AG04449 (cell line): ENCODE measurements around the gene SEMA3E.

Experiments used
- CTCF ChIA-PET: fragments of 350-600 bp; formaldehyde crosslinking; extraction: SDS; loops from one replicate; lab custom pipeline; 2021; ENCODE audit warnings: antibody characterized with exemption; lab: Yijun Ruan, JAX
- POLR2A ChIA-PET: fragments of 400-600, 350-600 bp; formaldehyde crosslinking; extraction: SDS; loops from one replicate; lab custom pipeline; 2020; ENCODE audit warnings: antibody characterized with exemption, inconsistent platforms; lab: Yijun Ruan, JAX
- DNase-seq: peaks from one replicate; pipeline ENCODE4 v3.0.0-alpha.2; 2010; ENCODE audit warnings: low read depth, low spot score
- H3K4me3 ChIP-seq: 2 replicates; pipeline ENCODE4 v1.5.1; 2011; ENCODE audit warnings: low read depth, mild to moderate bottlenecking, control low read depth, low read length
- TF ChIP-seq, protein P1 (sequence below): IDR thresholded peaks from one replicate; pipeline ENCODE4 v1.5.1; 2011; ENCODE audit warnings: mild to moderate bottlenecking, moderate library complexity, low read length, control low read depth, inconsistent platforms; ENCODE audit not compliant: insufficient read depth; ENCODE audit errors: missing control alignments

Gene SEMA3E

DNA sequence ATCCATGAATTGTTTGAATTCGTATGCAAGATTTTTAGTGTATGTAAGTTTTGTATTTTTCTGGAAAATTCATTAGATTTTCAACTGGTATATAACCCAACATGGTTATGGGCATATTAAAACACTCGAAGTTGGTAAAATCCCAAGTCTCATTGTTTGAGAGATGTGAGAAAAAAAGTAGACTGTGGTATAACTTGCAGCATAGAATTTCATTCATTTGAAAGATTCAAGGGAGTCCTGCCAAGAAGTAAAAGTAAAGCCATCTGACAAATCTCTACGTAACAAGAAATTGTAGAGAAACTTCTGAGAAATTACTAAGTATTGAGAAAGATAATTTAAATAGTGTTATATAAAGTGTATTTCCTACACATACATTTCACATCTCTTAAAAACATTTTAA lies 40.2 kb downstream of the SEMA3E start:
- no peak overlapping the region for H3K4me3 ChIP-seq
- DNase-seq, result no peak
- TF ChIP-seq, protein P1, sequence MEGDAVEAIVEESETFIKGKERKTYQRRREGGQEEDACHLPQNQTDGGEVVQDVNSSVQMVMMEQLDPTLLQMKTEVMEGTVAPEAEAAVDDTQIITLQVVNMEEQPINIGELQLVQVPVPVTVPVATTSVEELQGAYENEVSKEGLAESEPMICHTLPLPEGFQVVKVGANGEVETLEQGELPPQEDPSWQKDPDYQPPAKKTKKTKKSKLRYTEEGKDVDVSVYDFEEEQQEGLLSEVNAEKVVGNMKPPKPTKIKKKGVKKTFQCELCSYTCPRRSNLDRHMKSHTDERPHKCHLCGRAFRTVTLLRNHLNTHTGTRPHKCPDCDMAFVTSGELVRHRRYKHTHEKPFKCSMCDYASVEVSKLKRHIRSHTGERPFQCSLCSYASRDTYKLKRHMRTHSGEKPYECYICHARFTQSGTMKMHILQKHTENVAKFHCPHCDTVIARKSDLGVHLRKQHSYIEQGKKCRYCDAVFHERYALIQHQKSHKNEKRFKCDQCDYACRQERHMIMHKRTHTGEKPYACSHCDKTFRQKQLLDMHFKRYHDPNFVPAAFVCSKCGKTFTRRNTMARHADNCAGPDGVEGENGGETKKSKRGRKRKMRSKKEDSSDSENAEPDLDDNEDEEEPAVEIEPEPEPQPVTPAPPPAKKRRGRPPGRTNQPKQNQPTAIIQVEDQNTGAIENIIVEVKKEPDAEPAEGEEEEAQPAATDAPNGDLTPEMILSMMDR, result no peak
- ChIA-PET CTCF (no interaction called here), POLR2A (no interaction called here)

- no peak overlapping the region for H3K4me3 ChIP-seq
- TF ChIP-seq, protein P1, result no peak
- no peak for DNase-seq
- CTCF ChIA-PET, result no interaction called here
- POLR2A ChIA-PET, result no interaction called here
These were observed 45.3 kb downstream of the SEMA3E start for GRCh38 chr7:83603649-83604048.

- DNase-seq, result no peak
- ChIA-PET POLR2A (no interaction called here), CTCF (no interaction called here)
- no peak overlapping the region for H3K4me3 ChIP-seq
- TF ChIP-seq, protein P1, result no peak
These were observed 49.8 kb downstream of the SEMA3E start for GRCh38 chr7:83599131-83599530.

GRCh38 chr7:83593921-83594475 lies 54.9 kb downstream of the SEMA3E start:
- no peak overlapping the region for H3K4me3 ChIP-seq
- TF ChIP-seq, protein P1, result no peak
- CTCF ChIA-PET, result no interaction called here
- DNase-seq, result no peak
- POLR2A ChIA-PET, result no interaction called here

- no peak for DNase-seq
- POLR2A ChIA-PET, result no interaction called here
- H3K4me3 ChIP-seq, result no peak overlapping the region
- CTCF ChIA-PET, result no interaction called here
- TF ChIP-seq, protein P1, result no peak
These were observed 60.2 kb downstream of the SEMA3E start for GRCh38 chr7:83588602-83589240.

DNA sequence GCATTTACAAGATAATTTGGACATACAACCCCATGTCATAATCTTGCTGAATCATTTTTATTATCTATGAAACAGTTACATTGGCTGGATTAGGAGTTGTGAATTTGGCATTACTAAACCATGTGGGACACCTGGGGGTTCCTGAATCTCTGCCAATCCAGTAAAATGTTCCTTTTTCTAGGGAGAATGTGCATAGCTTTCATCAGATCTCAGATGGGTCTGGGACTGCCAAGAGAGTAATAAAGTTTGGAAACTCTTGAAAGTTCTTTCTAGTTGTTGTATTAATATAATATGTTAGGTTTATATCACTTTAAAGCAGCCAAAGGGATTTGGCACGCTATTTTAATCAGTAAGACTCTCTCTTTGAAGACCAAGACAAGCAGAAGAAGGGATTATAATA lies 62.7 kb downstream of the SEMA3E start:
- no peak for DNase-seq
- no peak overlapping the region for H3K4me3 ChIP-seq
- POLR2A ChIA-PET, result no interaction called here
- TF ChIP-seq, protein P1, result no peak
- CTCF ChIA-PET, result no interaction called here
